Raji (cell line): ENCODE results near the gene CDT1.

Experiments
- POLR2A ChIP-seq: IDR thresholded peaks from 2 replicates; pipeline ENCODE4 v1.6.1; 2011; ENCODE audit warnings: low read depth, low read length, control low read depth; ENCODE audit not compliant: insufficient read depth

Gene CDT1

GRCh38 chr16:88840600-88841215 is 37.1 kb downstream of the CDT1 start:
- TF ChIP-seq POLR2A, result no peak

GRCh38 chr16:88841521-88842307 is 38.1 kb downstream of the CDT1 start:
- no peak for TF ChIP-seq POLR2A

DNA sequence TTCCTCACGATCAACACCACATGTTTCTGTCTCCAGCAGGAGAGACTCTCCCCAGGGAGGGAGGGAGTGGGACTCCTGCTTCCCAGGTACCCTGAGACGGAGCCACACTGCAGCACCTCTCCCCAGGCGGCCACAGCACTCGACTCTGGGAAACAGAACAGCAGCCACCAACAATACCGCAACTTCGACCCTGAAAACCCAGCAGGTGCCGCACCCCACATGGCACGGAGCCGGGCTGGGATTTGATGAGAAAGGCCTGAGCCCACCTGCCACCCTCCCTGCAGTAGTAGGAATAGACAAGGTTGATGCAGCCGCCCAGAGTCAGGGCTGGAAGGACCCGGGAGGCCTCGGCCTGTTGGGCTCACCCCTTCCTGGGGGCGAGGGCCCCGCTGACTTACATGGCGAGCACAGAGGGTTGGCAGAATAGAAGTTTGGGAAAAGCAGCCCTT is 38.7 kb downstream of the CDT1 start:
- no peak for TF ChIP-seq POLR2A

DNA sequence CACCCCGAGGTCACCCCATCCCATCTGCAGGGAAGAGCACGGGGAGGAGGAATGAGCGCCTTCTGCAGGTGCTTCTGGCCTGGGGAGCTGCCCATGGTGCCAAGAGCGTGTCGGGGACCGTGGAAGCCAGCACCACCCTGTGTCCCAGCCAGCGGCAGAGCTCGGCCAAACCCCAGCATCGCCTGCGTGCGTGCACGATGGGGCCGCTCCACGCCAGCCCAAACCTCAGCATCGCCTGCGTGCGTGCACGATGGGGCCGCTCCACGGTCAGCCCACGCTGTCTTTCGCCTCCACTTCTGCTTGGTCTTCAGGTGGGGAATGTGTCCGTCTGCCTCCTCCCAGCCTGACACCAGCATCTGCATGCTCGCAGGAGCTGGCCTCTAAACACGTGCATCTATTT is 39.2 kb downstream of the CDT1 start:
- no peak for TF ChIP-seq POLR2A

- TF ChIP-seq POLR2A, result no peak
These were observed 39.7 kb downstream of the CDT1 start for GRCh38 chr16:88843256-88843655.

GRCh38 chr16:88844419-88845036 is 40.9 kb downstream of the CDT1 start:
- TF ChIP-seq POLR2A, result no peak

- no peak for TF ChIP-seq POLR2A
These were observed 42.5 kb downstream of the CDT1 start for GRCh38 chr16:88846088-88846487.

- TF ChIP-seq POLR2A, result no peak
These were observed 44.1 kb downstream of the CDT1 start for GRCh38 chr16:88847654-88848053.

GRCh38 chr16:88848557-88848956 is 45.0 kb downstream of the CDT1 start:
- no peak for TF ChIP-seq POLR2A

DNA sequence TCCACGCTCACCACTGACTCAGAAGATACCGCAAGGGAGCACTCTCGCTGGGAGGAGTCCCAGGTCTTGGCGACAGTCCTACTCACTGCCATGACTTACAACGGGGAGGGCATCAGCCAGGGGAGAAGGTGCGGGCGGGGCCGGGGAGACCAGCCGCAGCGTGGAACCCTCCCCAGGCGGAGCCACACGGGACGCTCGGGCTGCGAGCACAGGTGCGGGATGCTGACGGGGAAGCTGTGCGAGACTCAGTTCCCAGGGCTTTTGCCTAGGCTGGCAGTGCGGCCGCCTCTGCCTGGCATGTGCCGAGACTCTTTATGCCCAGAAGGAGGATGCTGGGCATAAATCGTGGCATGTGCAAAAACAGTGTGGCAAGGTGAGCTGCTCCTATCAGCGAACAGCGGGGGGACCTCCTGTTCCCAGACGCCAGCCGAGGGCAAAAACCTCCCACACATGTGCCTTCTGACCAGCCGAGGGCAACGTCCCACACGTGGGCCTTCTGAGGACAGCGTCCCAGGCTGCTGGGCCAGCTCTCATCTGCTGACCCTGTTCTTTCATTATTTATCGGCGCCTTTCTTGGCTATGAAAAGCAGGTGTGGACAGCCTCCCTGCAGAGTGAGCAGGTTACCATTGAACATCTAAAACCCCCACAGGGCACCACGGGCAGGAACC is 47.1 kb downstream of the CDT1 start:
- TF ChIP-seq POLR2A, result no peak

GRCh38 chr16:88851616-88852015 is 48.0 kb downstream of the CDT1 start:
- no peak for TF ChIP-seq POLR2A

DNA sequence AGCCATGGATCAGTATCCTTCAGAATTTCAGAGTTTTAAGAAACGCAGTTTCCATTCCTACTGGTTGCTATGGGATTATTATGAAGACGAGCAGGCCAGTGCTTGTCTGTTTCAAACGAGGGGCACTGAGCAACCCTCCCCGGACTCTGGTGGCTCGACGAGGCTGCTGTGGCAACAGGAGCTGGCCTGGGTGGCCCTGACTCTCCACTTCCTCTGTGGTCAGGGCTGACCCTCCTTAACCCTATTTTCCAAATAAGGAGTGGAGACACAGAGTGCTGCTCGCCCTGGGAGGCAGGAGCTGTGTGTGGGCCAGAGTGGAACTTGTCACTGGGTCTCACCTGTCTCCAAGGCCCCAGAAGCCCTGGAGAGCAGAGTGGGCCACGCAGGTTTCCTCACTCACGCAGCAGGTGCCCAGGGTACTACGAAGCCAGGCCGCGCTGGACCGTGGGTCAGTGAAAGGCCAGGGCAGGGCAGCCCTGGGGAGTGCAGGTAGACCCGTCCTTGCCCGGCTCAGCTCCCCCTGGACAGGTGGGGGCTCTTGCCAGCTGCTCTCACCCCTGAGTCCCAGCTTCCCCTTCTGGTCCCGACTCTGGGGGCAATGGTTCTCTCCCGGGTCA is 49.8 kb downstream of the CDT1 start:
- TF ChIP-seq POLR2A, result no peak

DNA sequence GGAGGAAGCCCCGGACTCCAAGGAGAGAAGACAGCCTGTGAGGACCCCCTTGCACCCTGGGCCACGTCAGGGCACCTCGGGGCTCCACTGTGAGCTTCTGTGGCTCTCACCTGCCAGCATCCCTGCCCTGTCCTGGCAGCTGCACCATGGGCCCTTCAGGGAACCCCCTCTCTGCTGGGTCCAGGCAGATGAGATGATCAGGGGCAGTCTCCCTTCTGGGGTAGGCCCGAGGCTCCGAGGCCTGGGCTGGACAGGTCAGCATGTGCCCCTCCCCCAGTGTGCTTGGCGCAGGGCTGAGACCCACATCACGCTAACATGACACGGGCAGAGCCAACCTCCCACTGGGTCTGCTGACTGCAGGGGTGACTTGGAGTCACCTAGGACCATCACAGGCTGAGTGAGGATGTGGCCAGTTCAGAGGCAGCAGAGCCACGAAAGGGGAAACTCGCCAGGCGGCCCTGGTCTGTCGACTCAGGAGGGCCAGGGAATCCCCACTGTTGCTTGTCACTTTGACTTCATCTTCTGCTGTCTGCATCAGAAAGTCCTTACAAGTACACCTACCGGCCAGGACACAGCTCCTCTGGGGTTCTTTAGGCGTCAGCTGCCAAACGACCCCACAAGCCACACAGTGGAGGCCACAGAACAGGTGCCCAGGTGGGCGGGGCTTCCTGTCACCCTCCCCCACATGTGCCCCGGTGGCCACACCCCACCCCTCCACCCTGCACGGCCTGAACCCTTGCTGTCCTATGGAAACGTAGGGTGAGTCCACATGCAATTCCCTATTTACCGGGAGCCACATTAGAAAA is 50.9 kb downstream of the CDT1 start:
- TF ChIP-seq POLR2A, result no peak

GRCh38 chr16:88855176-88855575 is 51.6 kb downstream of the CDT1 start:
- TF ChIP-seq POLR2A, result no peak
